Activated naive CD8-positive, alpha-beta T cell treated with anti-CD3 and anti-CD28 coated beads, Interleukin-2, amount 10 ng/mL, durations not matched to agents 7 days and 5 days (primary cell): Measurements from ENCODE around the gene EIF4E1B. TPM values are rescaled to one million over a fixed set of nuclear protein-coding genes. Genes with fewer than 3 reads are reported as not detected.

Experiments
- ATAC-seq: fragments of 150-1000 bp; cut with Tn5 transposase; one replicate; pipeline ENCODE4 v1.10.0; 2021; ENCODE audit warnings: low read depth, moderate library complexity
- POLR2A ChIA-PET: fragments of 350-600 bp; sonication (Branson Sonifier 250); formaldehyde crosslinking; loops from one replicate; lab custom pipeline; 2021; ENCODE audit warnings: antibody characterized with exemption; lab: Charles Lee
- DNase-seq: peaks from one replicate; pipeline ENCODE4 v3.0.0; 2021
- H3K27ac Mint-ChIP-seq: one replicate; pipeline ENCODE4 v1.8.0; 2022; ENCODE audit warnings: mild to moderate bottlenecking, mixed read lengths
- H3K27me3 Mint-ChIP-seq: one replicate; pipeline ENCODE4 v1.8.0; 2022; ENCODE audit warnings: mild to moderate bottlenecking, moderate library complexity, mixed read lengths
- H3K36me3 Mint-ChIP-seq: one replicate; pipeline ENCODE4 v1.8.0; 2021; ENCODE audit warnings: mild to moderate bottlenecking, mixed read lengths
- H3K4me1 Mint-ChIP-seq: one replicate; pipeline ENCODE4 v1.8.0; 2021; ENCODE audit warnings: mixed read lengths
- H3K4me3 Mint-ChIP-seq: one replicate; pipeline ENCODE4 v1.8.0; 2022; ENCODE audit warnings: mild to moderate bottlenecking, moderate library complexity, mixed read lengths
- H3K9me3 Mint-ChIP-seq: one replicate; pipeline ENCODE4 v1.8.0; 2021; ENCODE audit warnings: mixed read lengths
- total RNA-seq, 2 experiments: library from RNA; stranded (reverse); gene quantifications; one replicate each; pipeline ENCODE4 v1.2.3, GENCODE V29; 2021

Gene EIF4E1B
- total RNA-seq, 2 experiments from 2014 or later: not detected

DNA sequence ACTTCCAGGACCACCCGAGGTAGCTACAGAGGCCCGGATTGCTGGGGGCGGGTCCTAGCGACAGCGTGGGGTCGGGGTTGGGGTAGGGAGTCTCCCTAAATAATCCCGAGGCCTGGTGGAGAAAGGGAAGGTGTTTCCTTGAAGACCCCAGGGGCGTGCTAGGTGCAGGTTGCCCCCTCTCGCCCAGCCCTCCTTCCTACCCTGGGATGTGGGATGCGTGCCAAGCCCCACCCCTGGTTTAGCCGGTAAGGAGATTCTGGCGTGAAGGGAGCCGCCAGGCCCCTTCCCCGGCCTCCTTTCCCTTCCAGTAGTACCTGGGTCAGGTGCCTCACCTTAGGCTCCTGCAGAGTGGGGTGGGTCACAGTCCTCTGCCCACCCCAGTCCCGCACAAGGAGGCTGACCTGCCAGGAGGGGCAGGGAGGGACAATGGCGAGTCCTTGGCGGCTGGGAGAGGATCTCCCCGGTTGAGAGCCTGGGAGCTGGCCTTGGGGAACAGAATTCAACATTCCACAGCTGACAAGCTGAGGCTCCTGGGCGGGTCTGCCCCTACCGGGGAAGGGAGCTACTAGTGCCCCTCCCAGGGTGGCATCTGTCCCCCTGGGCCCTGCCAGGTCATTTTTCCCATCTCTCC lies 17.5 kb downstream of the EIF4E1B start:
- peak overlapping the region; percentile 85 for H3K4me3 Mint-ChIP-seq
- no peaks in the 10 kb centered on the region for H3K27me3 Mint-ChIP-seq
- no peaks in the 10 kb centered on the region for H3K9me3 Mint-ChIP-seq
- DNase-seq (no peak), ATAC-seq (no peak)
- H3K4me1 Mint-ChIP-seq: peaks cover 36% of the 10 kb centered on the region
- peaks cover 2% of the 10 kb centered on the region for H3K36me3 Mint-ChIP-seq
- POLR2A ChIA-PET: interaction anchor here (1.9 to 4.1 kb wide), 2 partner anchors 11 to 18 kb away, joined by 8 to 33 read pairs; partner anchors contain the start of genes EIF4E1B and SNCB
- peak overlapping the region; percentile 82 for H3K27ac Mint-ChIP-seq

DNA sequence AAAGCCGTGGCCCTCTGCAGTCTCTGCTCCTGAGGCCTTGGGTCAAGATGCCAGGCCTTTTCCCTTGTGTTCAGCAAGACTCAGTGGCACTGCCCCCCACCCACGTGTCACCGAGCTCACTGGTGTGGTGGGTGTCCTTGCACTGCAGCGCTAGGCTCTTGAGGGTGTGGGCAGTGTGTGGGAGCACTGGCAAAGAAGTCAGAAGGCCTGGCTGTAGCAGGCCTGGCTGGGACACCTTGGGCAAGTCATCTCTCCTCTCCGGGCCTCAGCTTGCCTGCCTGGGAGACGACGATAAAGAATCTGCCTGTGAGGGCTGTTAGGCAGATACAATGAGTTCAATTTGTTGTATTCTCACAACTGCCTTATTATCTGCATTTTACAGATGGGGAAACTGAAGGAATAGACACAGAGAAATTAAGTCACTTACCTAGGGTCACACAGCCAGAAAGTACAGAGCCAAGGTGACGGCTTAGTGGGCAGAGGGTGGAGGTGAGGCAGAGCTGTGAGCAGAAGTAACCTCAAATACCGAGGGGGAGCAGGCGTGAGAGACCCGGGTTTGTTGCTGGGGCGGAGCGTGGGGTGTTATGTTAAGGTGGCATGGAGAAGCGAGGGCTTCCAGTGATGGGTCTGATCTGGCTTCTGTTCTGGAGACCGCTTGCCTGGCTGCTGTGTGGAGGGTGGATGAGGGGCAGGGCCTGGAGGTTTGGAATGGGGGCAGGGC lies 18.2 kb downstream of the EIF4E1B start:
- Mint-ChIP-seq H3K27ac (peak overlapping the region; percentile 82), H3K9me3 (no peaks in the 10 kb centered on the region), H3K27me3 (no peaks in the 10 kb centered on the region), H3K4me3 (peak overlapping the region; percentile 85), H3K36me3 (peaks cover 6% of the 10 kb centered on the region), H3K4me1 (peaks cover 43% of the 10 kb centered on the region)
- peak; percentile 2 for ATAC-seq
- DNase-seq: no peak
- POLR2A ChIA-PET: interaction anchor here (4.1 kb wide), 1 partner anchor 11 kb away, joined by 33 read pairs; no protein-coding TSS in a partner anchor

DNA sequence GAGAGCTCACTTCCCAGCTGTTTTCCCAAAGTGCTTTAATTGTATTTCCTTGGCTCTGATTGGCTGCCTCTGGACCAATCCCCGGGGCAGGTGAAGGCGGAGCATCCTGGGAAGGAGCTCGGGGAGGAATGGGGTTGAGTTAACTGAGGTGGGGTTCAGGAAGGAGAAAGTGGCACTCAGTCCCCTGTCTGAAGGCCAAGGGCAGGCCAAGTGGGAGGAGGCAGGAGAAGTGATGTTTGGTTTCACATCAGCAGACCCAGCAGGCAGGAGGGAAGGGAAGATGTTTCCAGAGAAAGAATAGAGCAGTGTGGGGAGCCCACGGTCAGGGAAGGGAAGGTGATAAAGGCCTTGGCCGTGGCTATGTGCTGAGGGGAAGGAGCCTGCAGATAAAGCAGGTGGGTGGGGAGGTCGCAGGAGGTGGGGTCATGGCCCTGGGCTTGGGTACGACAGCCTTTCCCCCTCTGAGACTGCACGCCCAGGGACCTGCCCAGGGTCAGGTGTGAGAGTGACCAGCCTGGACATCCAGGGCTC lies 19.9 kb downstream of the EIF4E1B start:
- no peak for DNase-seq
- Mint-ChIP-seq H3K27me3 (no peaks in the 10 kb centered on the region), H3K27ac (peak overlapping the region; percentile 62), H3K4me3 (no peak overlapping the region), H3K9me3 (no peaks in the 10 kb centered on the region), H3K4me1 (peaks cover 44% of the 10 kb centered on the region), H3K36me3 (peaks cover 6% of the 10 kb centered on the region)
- POLR2A ChIA-PET: interaction anchor here (0.6 to 4.1 kb wide), 2 partner anchors 9 to 377 kb away, joined by 3 to 33 read pairs; no protein-coding TSS in a partner anchor
- ATAC-seq: no peak

- Mint-ChIP-seq H3K4me3 (no peak overlapping the region), H3K27ac (no peak overlapping the region), H3K4me1 (peaks cover 41% of the 10 kb centered on the region), H3K27me3 (no peaks in the 10 kb centered on the region), H3K36me3 (peaks cover 9% of the 10 kb centered on the region), H3K9me3 (no peaks in the 10 kb centered on the region)
- no peak for DNase-seq
- POLR2A ChIA-PET: no interaction called here
- ATAC-seq: no peak
Measured at GRCh38 chr5:176651472-176651980, 21.1 kb downstream of the EIF4E1B start.

DNA sequence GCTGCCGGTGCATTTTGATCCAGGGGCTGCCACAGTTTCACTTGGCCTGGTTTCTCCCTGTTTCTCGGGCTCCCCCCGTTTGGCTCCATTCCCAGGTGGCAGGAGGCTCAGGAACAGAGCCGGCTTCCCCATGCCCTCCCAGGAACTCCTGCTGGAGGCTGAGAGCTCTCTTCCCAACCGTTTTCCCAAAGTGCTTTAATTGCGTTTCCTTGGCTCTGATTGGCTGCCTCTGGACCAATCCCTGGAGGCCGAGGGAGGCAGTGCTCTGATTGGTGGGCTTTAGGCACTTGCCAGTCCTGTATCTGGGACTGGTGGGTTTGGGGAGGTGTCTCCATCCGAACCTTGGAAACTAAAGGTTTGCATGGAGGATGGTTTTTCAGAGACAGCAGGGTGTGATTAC lies 21.7 kb downstream of the EIF4E1B start:
- Mint-ChIP-seq H3K4me1 (peaks cover 40% of the 10 kb centered on the region), H3K27ac (no peak overlapping the region), H3K4me3 (no peak overlapping the region), H3K9me3 (no peaks in the 10 kb centered on the region), H3K27me3 (no peaks in the 10 kb centered on the region), H3K36me3 (peaks cover 9% of the 10 kb centered on the region)
- POLR2A ChIA-PET: no interaction called here
- ATAC-seq: no peak
- no peak for DNase-seq

- ATAC-seq: no peak
- peak overlapping the region; percentile 63 for H3K27ac Mint-ChIP-seq
- H3K4me1 Mint-ChIP-seq: peaks cover 45% of the 10 kb centered on the region
- DNase-seq: no peak
- H3K9me3 Mint-ChIP-seq: no peaks in the 10 kb centered on the region
- no peaks in the 10 kb centered on the region for H3K27me3 Mint-ChIP-seq
- H3K36me3 Mint-ChIP-seq: peaks cover 9% of the 10 kb centered on the region
- POLR2A ChIA-PET: no interaction called here
- no peak overlapping the region for H3K4me3 Mint-ChIP-seq
Measured at GRCh38 chr5:176653401-176654385, 23.2 kb downstream of the EIF4E1B start.

DNA sequence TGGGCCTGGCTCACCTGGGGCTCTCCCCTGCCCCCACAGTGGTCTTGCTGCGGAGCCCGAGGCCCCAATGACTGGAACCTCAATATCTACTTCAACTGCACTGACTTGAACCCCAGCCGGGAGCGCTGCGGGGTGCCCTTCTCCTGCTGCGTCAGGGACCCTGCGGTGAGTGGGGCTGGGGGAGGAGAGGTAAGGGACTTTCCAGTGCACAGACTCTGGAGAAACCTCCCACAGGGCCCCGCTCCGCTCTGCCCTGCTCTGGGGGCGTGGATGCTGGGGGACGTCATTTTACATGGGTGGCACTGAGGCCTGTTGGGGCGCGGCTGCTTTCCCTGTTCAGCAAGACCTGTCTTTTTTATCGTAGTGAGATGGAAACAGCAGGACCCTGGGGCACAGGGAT lies 24.4 kb downstream of the EIF4E1B start:
- DNase-seq (no peak), ATAC-seq (no peak)
- Mint-ChIP-seq H3K27me3 (no peaks in the 10 kb centered on the region), H3K9me3 (no peaks in the 10 kb centered on the region), H3K36me3 (peaks cover 9% of the 10 kb centered on the region), H3K27ac (no peak overlapping the region), H3K4me3 (no peak overlapping the region), H3K4me1 (peaks cover 45% of the 10 kb centered on the region)
- POLR2A ChIA-PET: no interaction called here

DNA sequence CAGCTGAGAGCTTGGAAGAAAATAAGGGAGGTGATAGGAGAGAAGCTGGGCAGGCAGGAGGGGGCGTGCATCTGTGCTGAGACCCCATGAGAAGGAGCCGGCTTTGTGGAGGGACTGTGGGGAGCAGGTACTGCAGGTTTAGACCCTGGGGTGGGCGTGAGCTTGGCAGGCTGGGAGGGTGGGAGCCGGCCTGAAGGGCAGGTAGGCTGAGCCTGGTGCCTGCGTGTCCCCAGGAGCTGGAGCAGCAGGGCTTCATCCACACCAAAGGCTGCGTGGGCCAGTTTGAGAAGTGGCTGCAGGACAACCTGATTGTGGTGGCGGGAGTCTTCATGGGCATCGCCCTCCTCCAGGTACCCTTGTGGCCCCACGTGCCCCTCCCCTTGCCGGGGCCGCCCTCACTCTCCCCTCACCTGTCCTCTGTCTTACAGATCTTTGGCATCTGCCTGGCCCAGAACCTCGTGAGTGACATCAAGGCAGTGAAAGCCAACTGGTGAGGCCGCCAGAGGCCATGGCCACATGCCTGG lies 26.1 kb downstream of the EIF4E1B start:
- peaks cover 40% of the 10 kb centered on the region for H3K4me1 Mint-ChIP-seq
- no peaks in the 10 kb centered on the region for H3K9me3 Mint-ChIP-seq
- H3K27ac Mint-ChIP-seq: no peak overlapping the region
- H3K4me3 Mint-ChIP-seq: no peak overlapping the region
- POLR2A ChIA-PET: no interaction called here
- ATAC-seq: no peak
- H3K36me3 Mint-ChIP-seq: peaks cover 9% of the 10 kb centered on the region
- DNase-seq: no peak
- H3K27me3 Mint-ChIP-seq: no peaks in the 10 kb centered on the region

- H3K9me3 Mint-ChIP-seq: no peaks in the 10 kb centered on the region
- peak overlapping the region; percentile 64 for H3K27ac Mint-ChIP-seq
- peaks cover 34% of the 10 kb centered on the region for H3K4me1 Mint-ChIP-seq
- H3K36me3 Mint-ChIP-seq: peaks cover 7% of the 10 kb centered on the region
- POLR2A ChIA-PET: interaction anchor here (4.6 kb wide), 1 partner anchor 10 kb away, joined by 33 read pairs; the partner anchor contains the start of gene TSPAN17
- H3K4me3 Mint-ChIP-seq: peak overlapping the region; percentile 64
- DNase-seq (peak; percentile 78), ATAC-seq (peak; percentile 69)
- no peaks in the 10 kb centered on the region for H3K27me3 Mint-ChIP-seq
Measured at GRCh38 chr5:176658007-176658599, 27.6 kb downstream of the EIF4E1B start.

DNA sequence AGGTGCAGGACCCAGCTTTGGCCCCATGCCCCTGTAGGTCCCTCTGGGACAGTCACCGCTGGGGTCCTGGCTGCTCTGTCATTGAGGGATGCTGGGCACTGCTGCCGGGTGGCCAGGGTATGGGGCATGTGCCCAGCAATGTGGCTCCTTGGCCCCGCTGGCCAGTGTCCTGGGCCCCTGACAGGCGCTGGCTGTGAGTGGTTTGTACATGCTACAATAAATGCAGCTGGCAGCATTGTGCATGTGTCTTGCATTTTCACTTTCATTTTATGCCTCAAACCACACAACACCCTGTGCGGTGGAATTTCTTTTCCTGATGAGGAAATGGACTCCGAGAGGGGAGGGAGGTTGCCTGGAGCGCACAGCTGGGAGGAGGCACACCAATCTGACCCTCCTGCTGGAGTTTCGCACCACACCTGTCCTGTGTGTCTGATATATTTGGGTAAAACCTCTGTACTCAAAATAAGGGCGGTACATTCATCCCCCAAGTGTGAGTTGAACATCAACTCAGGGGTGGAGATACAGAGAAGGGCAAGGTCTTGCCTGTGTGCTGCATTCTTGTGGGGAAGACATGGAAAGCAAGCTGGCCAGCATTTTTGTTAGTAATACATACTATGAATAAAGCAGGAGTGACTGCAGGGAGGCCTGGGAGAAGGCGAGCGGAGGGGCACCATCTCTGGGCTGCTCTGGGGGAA lies 28.5 kb downstream of the EIF4E1B start:
- Mint-ChIP-seq H3K4me1 (peaks cover 27% of the 10 kb centered on the region), H3K36me3 (peaks cover 2% of the 10 kb centered on the region), H3K4me3 (peak overlapping the region; percentile 64), H3K27me3 (peaks cover 6% of the 10 kb centered on the region), H3K27ac (peak overlapping the region; percentile 64), H3K9me3 (no peaks in the 10 kb centered on the region)
- POLR2A ChIA-PET: interaction anchor here (4.6 kb wide), 1 partner anchor 11 kb away, joined by 33 read pairs; the partner anchor contains the start of gene TSPAN17
- DNase-seq: peak; percentile 54
- ATAC-seq: peak; percentile 47

- DNase-seq (no peak), ATAC-seq (no peak)
- POLR2A ChIA-PET: interaction anchor here (4.6 kb wide), 1 partner anchor 11 kb away, joined by 33 read pairs; the partner anchor contains the start of gene TSPAN17
- Mint-ChIP-seq H3K9me3 (no peaks in the 10 kb centered on the region), H3K4me1 (peaks cover 27% of the 10 kb centered on the region), H3K27me3 (peaks cover 11% of the 10 kb centered on the region), H3K27ac (no peak overlapping the region), H3K4me3 (peak overlapping the region; percentile 13), H3K36me3 (peaks cover 2% of the 10 kb centered on the region)
Measured at GRCh38 chr5:176659512-176659839, 29.0 kb downstream of the EIF4E1B start.
